ENCODE measurements around the gene DOCK1. TPM values are rescaled to one million over a fixed set of nuclear protein-coding genes. Genes with fewer than 3 reads are reported as not detected.

Gene DOCK1
- total RNA-seq, 2 donors from 2014 or later = 52.9 to 76.7 TPM

DNA sequence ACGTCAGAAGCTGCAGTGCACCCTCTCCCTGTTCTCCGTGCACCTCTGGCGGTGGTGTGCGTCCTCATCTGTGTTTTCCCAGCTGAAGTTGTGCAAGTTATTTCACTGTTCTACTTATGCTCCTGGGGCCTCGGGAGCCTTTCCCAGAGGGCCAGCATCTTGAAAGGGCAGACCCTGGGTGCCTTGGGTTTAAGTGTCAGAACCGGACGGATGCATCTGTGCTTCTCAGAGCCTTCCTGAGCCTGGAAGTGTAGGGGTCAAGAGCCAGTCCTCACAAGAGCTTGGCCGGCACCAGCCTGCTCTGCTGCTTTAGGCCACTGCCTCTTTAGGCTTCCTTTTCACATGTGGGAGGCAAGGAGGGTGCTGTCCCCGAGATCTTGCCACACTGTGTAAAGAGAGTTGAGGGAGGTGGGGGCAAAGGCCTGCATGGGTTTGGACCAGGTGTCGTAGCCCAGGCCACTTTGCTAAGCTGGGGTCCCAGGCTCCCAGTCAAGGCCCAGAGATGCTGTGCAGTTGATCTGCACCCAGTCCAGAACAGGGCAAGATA lies 515.0 kb downstream of the DOCK1 start:
- H3K4me1 ChIP-seq (ENCODE audit: control insufficient read depth in 1 of 2, low read depth in 2 of 2) = no peaks in the 10 kb centered on the region
- DNase-seq (ENCODE audit: low spot score) (no peak), ATAC-seq (ENCODE audit: insufficient number of reproducible peaks, low FRiP score, low read depth) (no peak)
- no peak overlapping the region for H3K27ac ChIP-seq
- H3K36me3 ChIP-seq = peaks cover 25% of the 10 kb centered on the region
- H3K9me3 ChIP-seq = no peaks in the 10 kb centered on the region
- no peak for TF ChIP-seq CTCF (IDR thresholded peaks at IDR 0.05)
- no peaks in the 10 kb centered on the region for H3K27me3 ChIP-seq (replicated peaks; ENCODE audit: insufficient read depth)
- H3K4me3 ChIP-seq = no peak overlapping the region

- DNase-seq (ENCODE audit: low spot score) (no peak), ATAC-seq (ENCODE audit: insufficient number of reproducible peaks, low FRiP score, low read depth) (no peak)
- Histone ChIP-seq H3K4me3 (no peak overlapping the region), H3K4me1 (ENCODE audit: control insufficient read depth in 1 of 2, low read depth in 2 of 2) (no peaks in the 10 kb centered on the region), H3K27me3 (replicated peaks; ENCODE audit: insufficient read depth) (no peaks in the 10 kb centered on the region), H3K27ac (no peak overlapping the region), H3K36me3 (peaks cover 32% of the 10 kb centered on the region), H3K9me3 (no peaks in the 10 kb centered on the region)
- no peak for TF ChIP-seq CTCF (IDR thresholded peaks at IDR 0.05)
Observed at GRCh38 chr10:127423218-127423915, 518.1 kb downstream of the DOCK1 start.

- TF ChIP-seq CTCF (IDR thresholded peaks at IDR 0.05) = no peak
- ATAC-seq (ENCODE audit: insufficient number of reproducible peaks, low FRiP score, low read depth) (no peak), DNase-seq (ENCODE audit: low spot score) (no peak)
- Histone ChIP-seq H3K4me1 (ENCODE audit: control insufficient read depth in 1 of 2, low read depth in 2 of 2) (no peaks in the 10 kb centered on the region), H3K27ac (no peak overlapping the region), H3K4me3 (no peak overlapping the region), H3K9me3 (no peaks in the 10 kb centered on the region), H3K27me3 (replicated peaks; ENCODE audit: insufficient read depth) (no peaks in the 10 kb centered on the region), H3K36me3 (peaks cover 25% of the 10 kb centered on the region)
Observed at GRCh38 chr10:127424594-127425264, 519.5 kb downstream of the DOCK1 start.

GRCh38 chr10:127426746-127427145 lies 521.5 kb downstream of the DOCK1 start:
- Histone ChIP-seq H3K27ac (no peak overlapping the region), H3K36me3 (peaks cover 20% of the 10 kb centered on the region), H3K27me3 (replicated peaks; ENCODE audit: insufficient read depth) (no peaks in the 10 kb centered on the region), H3K4me3 (no peak overlapping the region), H3K9me3 (no peaks in the 10 kb centered on the region), H3K4me1 (ENCODE audit: control insufficient read depth in 1 of 2, low read depth in 2 of 2) (no peaks in the 10 kb centered on the region)
- DNase-seq (ENCODE audit: low spot score) (no peak), ATAC-seq (ENCODE audit: insufficient number of reproducible peaks, low FRiP score, low read depth) (no peak)
- TF ChIP-seq CTCF (IDR thresholded peaks at IDR 0.05) = no peak

DNA sequence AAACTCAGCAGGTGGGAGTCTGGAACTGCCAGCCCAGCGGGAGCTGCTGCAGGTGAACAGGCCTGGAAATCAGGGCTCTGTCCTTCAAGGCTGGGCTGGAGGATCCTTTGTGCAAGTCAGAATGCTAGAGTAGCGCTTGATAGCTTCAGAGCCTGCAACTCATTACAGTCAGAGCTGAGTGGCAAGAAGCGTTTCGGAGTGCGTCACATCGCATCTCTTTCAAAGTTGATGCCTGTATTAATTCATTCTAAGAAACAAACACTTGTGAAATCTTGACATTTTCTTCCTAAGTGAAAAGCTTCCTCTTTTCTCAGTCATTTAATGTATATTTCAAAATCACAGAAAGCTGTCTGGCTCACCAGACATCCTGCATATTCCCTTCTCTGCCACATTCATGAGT lies 522.7 kb downstream of the DOCK1 start:
- Histone ChIP-seq H3K36me3 (peaks cover 20% of the 10 kb centered on the region), H3K4me3 (no peak overlapping the region), H3K27me3 (replicated peaks; ENCODE audit: insufficient read depth) (no peaks in the 10 kb centered on the region), H3K4me1 (ENCODE audit: control insufficient read depth in 1 of 2, low read depth in 2 of 2) (no peaks in the 10 kb centered on the region), H3K9me3 (no peaks in the 10 kb centered on the region), H3K27ac (no peak overlapping the region)
- ATAC-seq (ENCODE audit: insufficient number of reproducible peaks, low FRiP score, low read depth) = no peak
- no peak for DNase-seq (ENCODE audit: low spot score)
- TF ChIP-seq CTCF (IDR thresholded peaks at IDR 0.05) = no peak
